Fibroblast of lung (primary cell): Measurements from ENCODE around the gene SLC39A12. TPM values are rescaled to one million over a fixed set of nuclear protein-coding genes. Genes with fewer than 3 reads are reported as not detected.

ENCODE experiments used
- DNase-seq, 2 donors: peaks; one replicate each; pipeline versions ENCODE4 v3.0.0 to v3.0.0-alpha.2; 2010; ENCODE audit warnings: low read depth in 2 of 2
- H2AFZ ChIP-seq: 2 replicates; pipeline ENCODE4 v1.5.1; 2012; ENCODE audit warnings: low read length, control low read depth, inconsistent platforms
- H3K27ac ChIP-seq: 2 replicates; pipeline ENCODE4 v1.5.1; 2011; ENCODE audit warnings: low read length, control low read depth; ENCODE audit not compliant: insufficient read depth
- H3K27me3 ChIP-seq: 2 replicates; pipeline ENCODE4 v1.5.1; 2011; ENCODE audit warnings: mild to moderate bottlenecking, low read length; ENCODE audit not compliant: control insufficient read depth, insufficient read depth
- H3K36me3 ChIP-seq: 2 replicates; pipeline ENCODE4 v1.5.1; 2011; ENCODE audit warnings: low read length; ENCODE audit not compliant: control insufficient read depth, insufficient read depth
- H3K4me1 ChIP-seq: 2 replicates; pipeline ENCODE4 v1.5.1; 2011; ENCODE audit warnings: low read length; ENCODE audit not compliant: control insufficient read depth, insufficient read depth; ENCODE audit errors: extremely low read depth
- H3K4me2 ChIP-seq: 2 replicates; pipeline ENCODE4 v1.5.1; 2011; ENCODE audit warnings: low read length, control low read depth; ENCODE audit not compliant: insufficient read depth; ENCODE audit errors: extremely low read depth
- H3K4me3 ChIP-seq, 4 experiments: fragments of 200-600 bp in 1 of 4; sonication (generic) in 1 of 4; replicated peaks in 1 of 4; 2 replicates each; pipeline ENCODE4 v1.5.1; 2011 to 2016; ENCODE audit warnings: low read length in 4 of 4, low read depth in 3 of 4, mild to moderate bottlenecking in 3 of 4, control low read depth in 2 of 4, inconsistent platforms in 1 of 4, mixed read lengths in 1 of 4; ENCODE audit not compliant: insufficient read depth in 1 of 4; ENCODE audit errors: control extremely low read depth in 1 of 4
- H3K79me2 ChIP-seq: 2 replicates; pipeline ENCODE4 v1.5.1; 2012; ENCODE audit warnings: mild to moderate bottlenecking, low read length, inconsistent platforms; ENCODE audit not compliant: control insufficient read depth, insufficient read depth
- H3K9ac ChIP-seq: 2 replicates; pipeline ENCODE4 v1.5.1; 2011; ENCODE audit warnings: mild to moderate bottlenecking, low read length, control low read depth; ENCODE audit not compliant: insufficient read depth
- H3K9me3 ChIP-seq: 2 replicates; pipeline ENCODE4 v1.5.1; 2012; ENCODE audit warnings: low read depth, low read length; ENCODE audit not compliant: control insufficient read depth, insufficient read depth
- H4K20me1 ChIP-seq: 2 replicates; pipeline ENCODE4 v1.5.1; 2011; ENCODE audit warnings: low read length; ENCODE audit not compliant: control insufficient read depth, insufficient read depth; ENCODE audit errors: extremely low read depth
- CTCF ChIP-seq, 2 donors: IDR thresholded peaks in 1 of 2; conservative IDR thresholded peaks in 1 of 2; 1 replicate in 1 of 2; 2 replicates in 1 of 2; pipeline ENCODE4 v1.5.1; 2011 to 2012; ENCODE audit warnings: low read length in 2 of 2, control low read depth in 1 of 2, inconsistent platforms in 1 of 2, low read depth in 1 of 2, mild to moderate bottlenecking in 1 of 2
- EZH2 ChIP-seq: IDR thresholded peaks from 2 replicates; pipeline ENCODE4 v1.5.1; 2012; ENCODE audit warnings: low read length, control low read depth, mild to moderate bottlenecking; ENCODE audit errors: missing control alignments
- polyA plus RNA-seq, 2 donors: library from polyadenylated mRNA; depleted of rRNA in 1 of 2; stranded (reverse) in 1 of 2; unstranded in 1 of 2; fragments of >200 nt; gene quantifications; 2 replicates each; pipeline ENCODE4 v1.2.1, GENCODE V29; 2011 to 2012; ENCODE audit warnings: missing spikeins in 1 of 2
- total RNA-seq: library from RNA; depleted of rRNA; stranded (reverse); fragments of >200 nt; gene quantifications from 2 replicates; pipeline ENCODE4 v1.2.1, GENCODE V29; 2014

SLC39A12 gene
- total and polyA plus RNA-seq, 2 donors (not counting 1 experiment from before 2014, with no cell fraction given), result not detected

DNA sequence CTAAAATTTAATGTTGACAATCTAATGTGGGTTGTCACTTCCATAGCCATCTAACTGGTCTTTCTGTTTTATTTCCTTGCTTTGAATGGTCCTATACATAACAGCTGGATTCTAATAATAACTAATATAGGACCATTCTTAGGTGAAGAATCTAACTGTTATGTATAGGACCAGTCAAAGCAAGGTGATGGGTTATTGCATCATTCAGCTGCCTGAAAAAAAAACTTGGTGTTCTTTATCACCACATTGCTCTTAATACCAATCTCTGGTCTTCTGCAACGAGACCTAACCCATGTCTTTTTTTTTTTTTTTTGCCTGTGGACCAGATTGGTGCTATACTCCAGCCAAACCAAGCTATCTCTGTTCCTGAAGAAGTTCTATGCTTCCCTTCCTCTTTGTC lies 45.7 kb upstream of the SLC39A12 start:
- Histone ChIP-seq H3K27me3 (no peaks in the 10 kb centered on the region), H3K27ac (no peak overlapping the region), H3K79me2 (no peaks in the 10 kb centered on the region), H2AFZ (no peak overlapping the region), H3K36me3 (no peaks in the 10 kb centered on the region), H3K4me2 (no peak overlapping the region), H3K4me1 (peaks cover 3% of the 10 kb centered on the region), H3K9me3 (no peaks in the 10 kb centered on the region), H4K20me1 (no peaks in the 10 kb centered on the region), H3K4me3 (no peak overlapping the region), H3K9ac (no peak overlapping the region)
- no peak for TF ChIP-seq CTCF (conservative IDR thresholded peaks at IDR 0.05 in 1 of 2, IDR thresholded peaks at IDR 0.05 in 1 of 2; ENCODE audit: low read depth in 1 of 2, low read length in 2 of 2)
- no peak for TF ChIP-seq EZH2
- no peak for DNase-seq

DNA sequence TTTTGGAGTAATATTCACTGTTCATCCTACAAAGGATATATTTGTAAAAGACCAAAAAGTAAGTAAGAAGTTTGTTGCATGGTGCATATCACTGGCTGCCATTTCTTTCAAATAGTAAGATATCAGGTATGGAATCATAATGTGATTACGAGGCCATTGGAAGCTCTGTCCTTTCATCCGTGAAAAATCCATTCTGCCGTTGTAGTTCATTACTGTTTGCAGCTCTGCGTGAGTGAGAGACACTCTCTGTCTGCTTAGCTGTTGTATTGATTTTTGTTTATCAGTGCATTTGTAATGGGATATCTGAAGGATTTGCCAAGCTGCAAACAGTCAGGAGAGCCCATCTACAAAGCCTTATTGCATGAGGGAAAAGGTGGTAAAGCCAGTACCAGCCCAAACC lies 44.1 kb upstream of the SLC39A12 start:
- Histone ChIP-seq H3K4me3 (no peak overlapping the region), H3K36me3 (no peaks in the 10 kb centered on the region), H3K4me2 (no peak overlapping the region), H3K9me3 (no peaks in the 10 kb centered on the region), H3K27ac (no peak overlapping the region), H3K9ac (no peak overlapping the region), H3K27me3 (no peaks in the 10 kb centered on the region), H3K4me1 (peaks cover 3% of the 10 kb centered on the region), H2AFZ (no peak overlapping the region), H4K20me1 (no peaks in the 10 kb centered on the region), H3K79me2 (no peaks in the 10 kb centered on the region)
- DNase-seq, result no peak
- TF ChIP-seq EZH2, result no peak
- no peak for TF ChIP-seq CTCF (conservative IDR thresholded peaks at IDR 0.05 in 1 of 2, IDR thresholded peaks at IDR 0.05 in 1 of 2; ENCODE audit: low read depth in 1 of 2, low read length in 2 of 2)

DNA sequence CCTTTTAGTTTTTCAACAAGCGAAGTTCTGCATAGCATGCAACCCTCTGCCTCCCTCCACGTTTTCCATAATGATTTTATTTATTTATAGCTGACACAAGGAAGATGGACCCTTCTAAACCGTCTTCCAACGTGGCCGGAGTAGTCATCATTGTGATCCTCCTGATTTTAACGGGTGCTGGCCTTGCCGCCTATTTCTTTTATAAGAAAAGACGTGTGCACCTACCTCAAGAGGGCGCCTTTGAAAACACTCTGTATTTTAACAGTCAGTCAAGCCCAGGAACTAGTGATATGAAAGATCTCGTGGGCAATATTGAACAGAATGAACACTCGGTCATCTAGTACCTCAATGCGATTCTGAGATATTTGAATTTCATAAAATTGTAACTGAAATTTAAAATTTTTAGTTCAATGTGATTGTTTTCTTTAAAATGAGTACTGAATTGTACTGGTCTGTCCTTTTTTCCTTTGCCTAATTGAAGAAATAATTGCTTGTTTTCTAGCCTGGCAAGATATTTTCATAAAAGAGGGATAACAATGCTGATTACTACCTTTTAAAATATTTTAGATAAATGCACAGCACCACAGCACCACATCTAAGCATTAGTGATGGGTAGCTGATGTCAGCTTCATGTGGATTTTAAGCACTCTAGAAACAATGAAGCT lies 41.5 kb upstream of the SLC39A12 start:
- no peak overlapping the region for H3K4me3 ChIP-seq
- peak; percentile 66 to 71 for TF ChIP-seq CTCF (conservative IDR thresholded peaks at IDR 0.05 in 1 of 2, IDR thresholded peaks at IDR 0.05 in 1 of 2; ENCODE audit: low read depth in 1 of 2, low read length in 2 of 2)
- TF ChIP-seq EZH2, result no peak
- peak; percentile 54 to 70 for DNase-seq
- H3K9me3 ChIP-seq, result no peaks in the 10 kb centered on the region
- no peaks in the 10 kb centered on the region for H3K79me2 ChIP-seq
- no peaks in the 10 kb centered on the region for H3K4me1 ChIP-seq
- no peaks in the 10 kb centered on the region for H3K36me3 ChIP-seq
- H3K4me2 ChIP-seq, result no peak overlapping the region
- no peaks in the 10 kb centered on the region for H4K20me1 ChIP-seq
- no peak overlapping the region for H3K9ac ChIP-seq
- H3K27ac ChIP-seq, result no peak overlapping the region
- no peaks in the 10 kb centered on the region for H3K27me3 ChIP-seq
- peak overlapping the region; percentile 40 for H2AFZ ChIP-seq
